K562 (cell line): Measurements from ENCODE around the gene TBC1D5. TPM values are rescaled to one million over a fixed set of nuclear protein-coding genes. Genes with fewer than 3 reads are reported as not detected.

Experiments used
- ARID1B ChIP-seq: fragments of 450-650 bp; IDR thresholded peaks from 2 replicates; pipeline ENCODE4 v1.6.1; 2016; ENCODE audit warnings: antibody characterized with exemption, mild to moderate bottlenecking, inconsistent platforms
- ARID3A ChIP-seq: IDR thresholded peaks from 2 replicates; pipeline ENCODE4 v1.6.1; 2012; ENCODE audit warnings: low read depth, low read length, improper control_type of control experiment, borderline replicate concordance
- CAMTA2 ChIP-seq: fragments of 250-450 bp; sonication (Bioruptor Pico); conservative IDR thresholded peaks from 2 replicates; pipeline ENCODE4 v1.5.1; 2022
- E2F5 ChIP-seq: sonication (generic); formaldehyde crosslinking; IDR thresholded peaks from 2 replicates; pipeline ENCODE4 v1.8.0; 2022; ENCODE audit warnings: mild to moderate bottlenecking, missing genetic modification reagents
- FOXA3 ChIP-seq, 2 experiments: fragments of 450-650 bp in 1 of 2; sonication (generic) in 1 of 2; formaldehyde crosslinking; IDR thresholded peaks in 1 of 2; conservative IDR thresholded peaks in 1 of 2; 2 replicates each; pipeline versions ENCODE4 v1.4.0 to v1.8.0; 2020 to 2022; ENCODE audit warnings: mild to moderate bottlenecking in 2 of 2, missing genetic modification reagents in 1 of 2
- FOXK2 ChIP-seq, 2 experiments: fragments of 450-650 bp; IDR thresholded peaks in 1 of 2; conservative IDR thresholded peaks in 1 of 2; 2 replicates each; pipeline ENCODE4 v1.6.1; 2016; ENCODE audit warnings: low read depth in 2 of 2, mild to moderate bottlenecking in 1 of 2
- HDAC8 ChIP-seq: fragments of 450-650 bp; IDR thresholded peaks from 2 replicates; pipeline ENCODE4 v1.6.1; 2016; ENCODE audit warnings: mild to moderate bottlenecking, missing genetic modification characterization, moderate library complexity, missing compliant biosample characterization
- HNRNPLL ChIP-seq: fragments of 200-400 bp; formaldehyde crosslinking; IDR thresholded peaks from 2 replicates; pipeline ENCODE4 v1.6.1; 2017; ENCODE audit warnings: low read length, low read depth, mild to moderate bottlenecking; ENCODE audit not compliant: poor library complexity, severe bottlenecking
- MCM2 ChIP-seq: fragments of 450-650 bp; IDR thresholded peaks from 2 replicates; pipeline ENCODE4 v1.6.1; 2017; ENCODE audit warnings: low read depth, mild to moderate bottlenecking
- MCM7 ChIP-seq, 2 experiments: fragments of 450-650 bp; IDR thresholded peaks; 2 replicates each; pipeline ENCODE4 v1.6.1; 2016 to 2018
- MLLT1 ChIP-seq, 2 experiments: fragments of 450-650 bp; IDR thresholded peaks; 2 replicates each; pipeline ENCODE4 v1.6.1; 2016
- MXI1 ChIP-seq: IDR thresholded peaks from 2 replicates; pipeline ENCODE4 v1.6.1; 2011; ENCODE audit warnings: low read depth, mild to moderate bottlenecking, improper control_type of control experiment, low read length
- NCOA1 ChIP-seq: fragments of 450-650 bp; IDR thresholded peaks from 2 replicates; pipeline ENCODE4 v1.6.1; 2016; ENCODE audit warnings: low read depth
- NFXL1 ChIP-seq: fragments of 450-650 bp; formaldehyde crosslinking; IDR thresholded peaks from 2 replicates; pipeline ENCODE4 v1.4.0; 2021; ENCODE audit warnings: mild to moderate bottlenecking
- RCOR1 ChIP-seq, 2 experiments: IDR thresholded peaks; 2 replicates each; pipeline ENCODE4 v1.6.1; 2012; ENCODE audit warnings: low read depth in 2 of 2, low read length in 2 of 2, borderline replicate concordance in 1 of 2, improper control_type of control experiment in 1 of 2
- SMARCE1 ChIP-seq: fragments of 450-650 bp; IDR thresholded peaks from 2 replicates; pipeline ENCODE4 v1.7.1; 2016; ENCODE audit warnings: mild to moderate bottlenecking
- SP2 ChIP-seq: IDR thresholded peaks from 2 replicates; pipeline ENCODE4 v1.6.1; 2011; ENCODE audit warnings: mild to moderate bottlenecking, low read depth, low read length, moderate library complexity; ENCODE audit not compliant: poor library complexity, severe bottlenecking; ENCODE audit errors: extremely low read depth
- TAL1 ChIP-seq: fragments of 450-650 bp; IDR thresholded peaks from 2 replicates; pipeline ENCODE4 v1.6.1; 2016; ENCODE audit warnings: mild to moderate bottlenecking
- THRAP3 ChIP-seq: fragments of 450-650 bp; IDR thresholded peaks from 2 replicates; pipeline ENCODE4 v1.6.1; 2016; ENCODE audit warnings: mild to moderate bottlenecking, inconsistent platforms, borderline replicate concordance
- ZNF143 ChIP-seq: sonication (generic); formaldehyde crosslinking; IDR thresholded peaks from 2 replicates; pipeline ENCODE4 v1.9.0; 2022; ENCODE audit warnings: mild to moderate bottlenecking, missing genetic modification reagents
- ZNF224 ChIP-seq: sonication (generic); formaldehyde crosslinking; IDR thresholded peaks from 2 replicates; pipeline ENCODE4 v1.8.0; 2022; ENCODE audit warnings: mild to moderate bottlenecking, missing genetic modification reagents
- ZNF41 ChIP-seq: fragments of 250-450 bp; sonication (Bioruptor Pico); conservative IDR thresholded peaks from 2 replicates; pipeline ENCODE4 v1.4.0; 2020; ENCODE audit warnings: mild to moderate bottlenecking
- polyA plus RNA-seq, 8 experiments: library from polyadenylated mRNA; depleted of rRNA in 4 of 8; stranded (reverse) in 5 of 8; unstranded in 3 of 8; fragments of >200 nt; fragmentation: Nextera tagmentation in 2 of 8; fragmentation: Illumina TruSeq in 1 of 8; extraction: Ambion mirVana in 2 of 8; extraction: Trizol in 1 of 8; gene quantifications; 2 replicates each; pipeline versions ENCODE4 v1.2.1 to v1.2.3, GENCODE V29; 2011 to 2014; ENCODE audit warnings: inconsistent platforms in 1 of 8, missing spikeins in 1 of 8
- total RNA-seq, 7 experiments: library from RNA; depleted of rRNA in 6 of 7; stranded (reverse); fragments of >200 nt in 6 of 7; fragmentation: Illumina TruSeq in 2 of 7; extraction: Trizol in 2 of 7; gene quantifications; 2 replicates each; pipeline versions ENCODE4 v1.2.1 to v1.2.3, GENCODE V29; 2011 to 2021; ENCODE audit warnings: low replicate concordance in 1 of 7
- TF ChIP-seq, protein P1 (sequence below): fragments of 250-450 bp; sonication (Bioruptor Pico); IDR thresholded peaks from 2 replicates; pipeline ENCODE4 v1.5.0; 2021; ENCODE audit warnings: mild to moderate bottlenecking, borderline replicate concordance

Gene TBC1D5
- total and polyA plus RNA-seq, 9 of the 15 experiments (the other 6 are each of a cell fraction or from before 2014, with no cell fraction given) = 2.9 to 38.1 (median 25.6) TPM

DNA sequence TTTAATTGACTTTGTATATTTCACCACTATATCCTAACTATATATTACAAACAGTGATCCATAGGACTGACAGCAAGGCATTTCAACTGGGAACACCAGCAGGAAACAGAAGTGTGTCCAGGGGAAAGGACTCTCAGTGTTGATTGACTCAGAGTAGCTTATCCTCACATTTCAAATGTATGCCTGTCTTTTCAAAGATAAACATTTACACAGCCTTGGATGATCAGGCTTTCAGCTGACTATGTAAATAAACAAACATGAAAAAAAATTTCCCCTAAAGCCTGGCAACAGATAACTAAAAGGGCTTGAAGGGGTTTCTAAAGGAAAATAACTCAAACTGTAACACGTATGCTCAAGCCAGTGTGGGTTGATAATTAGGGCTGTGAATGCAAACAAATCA lies 321.8 kb downstream of the TBC1D5 start (continued):
- TF ChIP-seq ARID1B = peak; percentile 69
- no peak for TF ChIP-seq NCOA1
- peak; percentile 33 to 53; a peak in 2 of 4 replicates for TF ChIP-seq FOXK2 (conservative IDR thresholded peaks at IDR 0.05 in 1 of 2, IDR thresholded peaks at IDR 0.05 in 1 of 2; ENCODE audit: low read depth in 2 of 2)
- no peak for TF ChIP-seq HNRNPLL
- TF ChIP-seq HDAC8 (tag) = no peak
- no peak for TF ChIP-seq E2F5 (CRISPR knock-in tag)
- TF ChIP-seq FOXA3 (CRISPR knock-in tag; conservative IDR thresholded peaks at IDR 0.05 in 1 of 2, IDR thresholded peaks at IDR 0.05 in 1 of 2) = peak in 1 of 2 experiments; percentile 91; a peak in 2 of 4 replicates
- TF ChIP-seq, protein P1, sequence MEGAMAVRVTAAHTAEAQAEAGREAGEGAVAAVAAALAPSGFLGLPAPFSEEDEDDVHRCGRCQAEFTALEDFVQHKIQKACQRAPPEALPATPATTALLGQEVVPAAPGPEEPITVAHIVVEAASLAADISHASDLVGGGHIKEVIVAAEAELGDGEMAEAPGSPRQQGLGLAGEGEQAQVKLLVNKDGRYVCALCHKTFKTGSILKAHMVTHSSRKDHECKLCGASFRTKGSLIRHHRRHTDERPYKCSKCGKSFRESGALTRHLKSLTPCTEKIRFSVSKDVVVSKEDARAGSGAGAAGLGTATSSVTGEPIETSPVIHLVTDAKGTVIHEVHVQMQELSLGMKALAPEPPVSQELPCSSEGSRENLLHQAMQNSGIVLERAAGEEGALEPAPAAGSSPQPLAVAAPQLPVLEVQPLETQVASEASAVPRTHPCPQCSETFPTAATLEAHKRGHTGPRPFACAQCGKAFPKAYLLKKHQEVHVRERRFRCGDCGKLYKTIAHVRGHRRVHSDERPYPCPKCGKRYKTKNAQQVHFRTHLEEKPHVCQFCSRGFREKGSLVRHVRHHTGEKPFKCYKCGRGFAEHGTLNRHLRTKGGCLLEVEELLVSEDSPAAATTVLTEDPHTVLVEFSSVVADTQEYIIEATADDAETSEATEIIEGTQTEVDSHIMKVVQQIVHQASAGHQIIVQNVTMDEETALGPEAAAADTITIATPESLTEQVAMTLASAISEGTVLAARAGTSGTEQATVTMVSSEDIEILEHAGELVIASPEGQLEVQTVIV = no peak
- TF ChIP-seq CAMTA2 (CRISPR knock-in tag) = no peak
- TF ChIP-seq MCM7 (IDR thresholded peaks at IDR 0.05) = no peak
- TF ChIP-seq ZNF224 = no peak
- TF ChIP-seq MLLT1 (IDR thresholded peaks at IDR 0.05) = no peak
- TF ChIP-seq NFXL1 (CRISPR knock-in tag) = no peak
- TF ChIP-seq MXI1 = no peak
- peak; percentile 53 for TF ChIP-seq TAL1
- peak; percentile 62; the same call in 1 of the 2 replicates for TF ChIP-seq SMARCE1
- TF ChIP-seq THRAP3 = no peak
- no peak for TF ChIP-seq ZNF41 (CRISPR knock-in tag)
- no peak for TF ChIP-seq SP2
- TF ChIP-seq ARID3A = no peak
- no peak for TF ChIP-seq MCM2
- TF ChIP-seq RCOR1 (IDR thresholded peaks at IDR 0.05; ENCODE audit: borderline replicate concordance in 1 of 2, low read depth in 2 of 2, low read length in 2 of 2) = no peak
- no peak for TF ChIP-seq ZNF143
